Measurements from ENCODE around the gene VGLL3. TPM values are rescaled to one million over a fixed set of nuclear protein-coding genes. Genes with fewer than 3 reads are reported as not detected.

The VGLL3 gene
- total RNA-seq, 2 donors from 2014 or later, result 0.44 to 1.8 TPM

- DNase-seq, result no peak
- Histone ChIP-seq H3K36me3 (ENCODE audit: control insufficient read depth, insufficient read depth, low read length) (no peaks in the 10 kb centered on the region), H3K9ac (ENCODE audit: extremely low read depth, low read length, poor library complexity, severe bottlenecking) (no peak overlapping the region), H3K4me3 (ENCODE audit: low read length) (no peak overlapping the region), H3K9me3 (ENCODE audit: control insufficient read depth, low read length) (no peaks in the 10 kb centered on the region), H3K27me3 (ENCODE audit: control insufficient read depth, insufficient read depth, low read length, poor library complexity, severe bottlenecking) (no peaks in the 10 kb centered on the region), H3K4me1 (ENCODE audit: control insufficient read depth, insufficient read depth, low read length) (no peaks in the 10 kb centered on the region), H3K27ac (ENCODE audit: low read depth, low read length) (no peak overlapping the region)
- WGBS, 2 experiments (ENCODE audit: insufficient coverage in 1 of 2, insufficient read length in 1 of 2), result 38% methylated on average over 2 of the region's 2 CpGs; no CpG with 5 or more reads in 1 of the 2 experiments
- no peaks in the 10 kb centered on the region for H3K4me1 Mint-ChIP-seq
- H3K27ac Mint-ChIP-seq, result no peak overlapping the region
- no peak overlapping the region for H3K4me3 Mint-ChIP-seq
- H3K9me3 Mint-ChIP-seq, result peaks cover 3% of the 10 kb centered on the region
- H3K36me3 Mint-ChIP-seq (ENCODE audit: low read depth), result no peaks in the 10 kb centered on the region
- TF ChIP-seq CTCF (conservative IDR thresholded peaks at IDR 0.05), result no peak
- H3K27me3 Mint-ChIP-seq (ENCODE audit: insufficient read depth), result no peaks in the 10 kb centered on the region
These were observed 18.3 kb upstream of the VGLL3 start for GRCh38 chr3:87009271-87009670.

- H3K9ac ChIP-seq (ENCODE audit: extremely low read depth, low read length, poor library complexity, severe bottlenecking), result no peak overlapping the region
- H3K9me3 ChIP-seq (ENCODE audit: control insufficient read depth, low read length), result no peaks in the 10 kb centered on the region
- no peaks in the 10 kb centered on the region for H3K36me3 ChIP-seq (ENCODE audit: control insufficient read depth, insufficient read depth, low read length)
- Mint-ChIP-seq H3K27me3 (ENCODE audit: insufficient read depth) (no peaks in the 10 kb centered on the region), H3K27ac (no peak overlapping the region), H3K4me1 (no peaks in the 10 kb centered on the region), H3K36me3 (ENCODE audit: low read depth) (no peaks in the 10 kb centered on the region), H3K4me3 (no peak overlapping the region), H3K9me3 (peaks cover 3% of the 10 kb centered on the region)
- H3K27ac ChIP-seq (ENCODE audit: low read depth, low read length), result no peak overlapping the region
- H3K27me3 ChIP-seq (ENCODE audit: control insufficient read depth, insufficient read depth, low read length, poor library complexity, severe bottlenecking), result no peaks in the 10 kb centered on the region
- 13 to 51% methylated on average over 1 to 3 of the region's 4 CpGs for WGBS, 2 experiments (ENCODE audit: insufficient coverage in 1 of 2, insufficient read length in 1 of 2)
- DNase-seq, result no peak
- peak; percentile 72 for TF ChIP-seq CTCF (conservative IDR thresholded peaks at IDR 0.05)
- H3K4me3 ChIP-seq (ENCODE audit: low read length), result no peak overlapping the region
- H3K4me1 ChIP-seq (ENCODE audit: control insufficient read depth, insufficient read depth, low read length), result no peaks in the 10 kb centered on the region
These were observed 16.0 kb upstream of the VGLL3 start for GRCh38 chr3:87006844-87007439.

DNA sequence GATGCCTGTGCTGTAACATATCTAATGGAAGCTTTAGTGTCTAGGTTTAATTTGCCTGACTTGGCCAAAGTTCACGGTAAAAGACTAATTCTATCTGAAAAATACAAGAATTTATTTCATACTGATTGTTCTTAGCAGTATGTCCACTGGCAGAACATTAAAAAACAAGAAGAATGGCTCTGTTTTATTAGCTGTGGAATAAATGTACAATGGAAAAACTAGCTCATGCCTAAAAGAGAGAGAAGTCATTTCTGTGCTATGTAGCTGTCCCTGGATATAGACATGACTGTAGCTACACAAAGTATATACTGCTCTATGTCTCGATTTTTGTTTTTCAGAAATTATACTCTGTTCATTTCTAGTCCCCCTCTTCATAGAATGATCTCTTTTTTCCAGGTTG lies 13.9 kb upstream of the VGLL3 start:
- Histone ChIP-seq H3K27ac (ENCODE audit: low read depth, low read length) (no peak overlapping the region), H3K9me3 (ENCODE audit: control insufficient read depth, low read length) (no peaks in the 10 kb centered on the region), H3K4me3 (ENCODE audit: low read length) (no peak overlapping the region), H3K36me3 (ENCODE audit: control insufficient read depth, insufficient read depth, low read length) (no peaks in the 10 kb centered on the region), H3K9ac (ENCODE audit: extremely low read depth, low read length, poor library complexity, severe bottlenecking) (no peak overlapping the region), H3K4me1 (ENCODE audit: control insufficient read depth, insufficient read depth, low read length) (no peaks in the 10 kb centered on the region), H3K27me3 (ENCODE audit: control insufficient read depth, insufficient read depth, low read length, poor library complexity, severe bottlenecking) (no peaks in the 10 kb centered on the region)
- Mint-ChIP-seq H3K36me3 (ENCODE audit: low read depth) (no peaks in the 10 kb centered on the region), H3K4me1 (no peaks in the 10 kb centered on the region), H3K9me3 (peaks cover 3% of the 10 kb centered on the region), H3K4me3 (no peak overlapping the region), H3K27ac (no peak overlapping the region), H3K27me3 (ENCODE audit: insufficient read depth) (no peaks in the 10 kb centered on the region)
- TF ChIP-seq CTCF (conservative IDR thresholded peaks at IDR 0.05), result no peak
- no peak for DNase-seq
- WGBS, 2 experiments (ENCODE audit: insufficient coverage in 1 of 2, insufficient read length in 1 of 2), result 83 to 100% methylated on average over 1 to 2 of the region's 2 CpGs

Data from endodermal cell (in vitro differentiated cells).